Amygdala (tissue), 56 donors: ENCODE results near the gene VASH2.
"Not testable (repeated sequence)": the region's sequence is repeated elsewhere in the genome, so short reads cannot be mapped to it uniquely, and the experiment has no call there.

Experiments used
- DNase-seq, 56 donors: peaks; one replicate each; lab custom pipeline; 2025; lab: John Stamatoyannopoulos, UW

The VASH2 gene

GRCh38 chr1:212954514-212954913 is 4.2 kb downstream of the VASH2 start:
- DNase-seq, result no peak

DNA sequence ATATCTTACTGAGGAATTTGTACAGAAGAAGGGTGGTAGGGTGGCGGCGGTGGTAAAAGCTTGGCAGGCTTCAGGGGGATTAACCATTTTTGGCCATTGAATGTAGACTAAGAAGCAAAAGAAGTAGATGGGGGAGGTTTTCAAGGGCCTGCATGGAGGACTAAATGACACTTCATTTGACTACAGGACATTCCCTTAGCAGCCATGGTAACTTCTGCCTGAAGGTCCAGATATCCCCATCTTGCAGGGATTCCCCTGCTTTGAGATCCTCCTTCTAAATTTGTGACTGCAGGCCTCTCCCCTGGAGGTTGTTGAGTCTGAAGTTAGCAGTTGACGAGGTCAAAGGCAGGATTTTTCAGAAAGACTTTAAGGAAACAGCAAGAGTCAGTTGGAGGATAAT is 4.8 kb downstream of the VASH2 start:
- DNase-seq, result no peak

- DNase-seq, result no peak
Measured at GRCh38 chr1:212955961-212956620, 5.8 kb downstream of the VASH2 start.

DNA sequence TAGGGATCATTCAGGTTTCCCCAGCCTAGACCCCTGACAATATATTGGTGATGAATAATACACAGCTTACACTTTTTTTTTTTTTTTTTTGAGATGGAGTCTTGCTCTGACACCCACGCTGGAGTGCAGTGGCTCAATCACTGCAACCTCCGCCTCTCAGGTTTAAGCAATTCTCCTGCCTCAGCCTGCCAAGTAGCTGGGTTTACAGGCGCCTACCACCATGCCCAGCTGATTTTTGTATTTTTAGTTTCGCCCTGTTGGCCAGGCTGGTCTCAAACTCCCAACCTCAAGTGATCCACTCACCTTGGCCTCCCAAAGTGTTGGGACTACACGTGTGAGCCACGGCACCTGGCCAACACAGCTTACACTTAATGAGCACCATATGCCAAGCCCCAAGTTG is 7.2 kb downstream of the VASH2 start:
- DNase-seq, result no peak

DNA sequence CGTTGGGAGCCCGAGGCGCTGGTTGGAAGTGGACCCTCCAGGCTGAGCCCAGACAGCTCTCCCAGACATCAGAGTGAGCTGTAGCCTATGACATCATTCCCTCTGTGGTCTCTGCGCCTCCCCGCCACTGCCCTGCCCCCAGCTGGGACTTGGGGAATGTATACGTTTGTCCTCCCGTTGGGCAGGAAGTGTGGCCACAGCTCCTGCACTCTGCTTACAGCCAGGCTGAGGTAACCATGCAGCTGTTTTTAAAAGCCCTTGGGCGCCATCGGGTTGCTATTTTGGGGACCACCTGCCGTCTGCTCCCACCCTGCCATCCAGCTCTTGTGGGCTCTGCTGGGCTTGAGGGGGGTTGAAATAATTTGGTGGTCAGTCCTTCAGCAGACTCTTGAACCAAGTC is 7.8 kb downstream of the VASH2 start:
- DNase-seq, result no peak

DNA sequence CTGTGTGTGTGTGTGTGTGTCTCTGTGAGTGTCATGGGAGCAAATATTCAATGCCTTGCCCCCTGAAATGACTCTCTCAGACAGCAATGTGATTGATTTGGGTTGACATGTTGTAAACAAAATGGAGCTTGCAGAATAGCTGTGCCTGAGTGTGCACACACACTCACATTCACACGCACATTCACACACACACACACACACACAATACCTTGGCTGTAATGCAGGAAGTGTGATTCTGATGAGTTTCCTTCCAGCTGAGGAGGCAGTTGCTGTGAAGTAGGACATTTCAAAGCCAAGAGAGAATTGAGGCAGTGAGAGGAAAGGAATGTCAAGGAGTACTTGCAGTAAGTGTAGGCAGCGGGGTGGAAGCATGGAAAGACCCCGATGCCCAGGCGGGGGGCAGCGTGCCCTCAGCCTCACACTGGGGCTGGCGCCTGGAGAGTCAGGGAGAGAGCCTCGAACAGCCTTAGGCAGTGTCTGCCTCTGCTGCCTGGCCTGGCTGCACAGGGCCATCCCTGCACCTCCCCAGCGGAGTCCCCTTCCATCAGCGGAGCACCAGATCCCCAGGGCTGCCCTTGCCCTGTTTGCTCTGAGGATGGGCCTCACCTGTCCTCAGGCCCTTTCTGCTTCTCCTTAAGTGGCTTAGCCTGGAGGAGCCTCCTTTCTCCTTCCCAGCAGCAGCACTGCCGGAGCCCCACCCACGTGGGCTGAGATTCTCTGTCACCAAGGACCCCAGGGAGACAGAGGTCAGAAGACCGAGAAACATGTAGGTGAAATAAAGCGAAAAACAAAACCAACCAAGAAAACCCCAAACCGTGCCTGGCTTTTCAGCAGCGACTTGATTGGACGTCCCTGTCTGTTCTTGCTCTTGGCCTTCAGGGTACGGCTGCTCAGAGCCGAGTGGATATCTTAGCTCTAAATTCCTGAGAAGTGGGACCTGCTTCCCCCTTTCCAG is 9.2 kb downstream of the VASH2 start:
- no peak for DNase-seq

DNA sequence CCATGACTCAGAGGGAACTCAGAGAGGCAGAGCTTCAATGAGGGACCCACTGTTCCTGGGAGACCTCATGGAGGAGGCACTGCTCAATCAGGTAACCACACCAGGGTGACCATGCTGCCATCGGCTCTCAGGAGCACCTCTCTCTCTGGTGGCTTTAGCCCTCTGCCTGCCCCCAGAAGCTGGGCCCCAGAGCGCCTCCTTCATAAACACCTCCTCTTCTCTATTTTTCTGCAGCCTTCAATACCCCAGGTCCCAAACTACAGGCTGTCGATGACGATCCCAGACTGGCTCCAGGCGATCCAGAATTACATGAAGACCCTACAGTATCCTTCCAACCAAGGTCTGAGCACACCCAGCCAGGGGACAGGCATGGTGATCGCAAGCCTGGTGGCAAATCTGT is 10.6 kb downstream of the VASH2 start:
- DNase-seq, result no peak

GRCh38 chr1:212962509-212962908 is 12.2 kb downstream of the VASH2 start:
- DNase-seq, result no peak

DNA sequence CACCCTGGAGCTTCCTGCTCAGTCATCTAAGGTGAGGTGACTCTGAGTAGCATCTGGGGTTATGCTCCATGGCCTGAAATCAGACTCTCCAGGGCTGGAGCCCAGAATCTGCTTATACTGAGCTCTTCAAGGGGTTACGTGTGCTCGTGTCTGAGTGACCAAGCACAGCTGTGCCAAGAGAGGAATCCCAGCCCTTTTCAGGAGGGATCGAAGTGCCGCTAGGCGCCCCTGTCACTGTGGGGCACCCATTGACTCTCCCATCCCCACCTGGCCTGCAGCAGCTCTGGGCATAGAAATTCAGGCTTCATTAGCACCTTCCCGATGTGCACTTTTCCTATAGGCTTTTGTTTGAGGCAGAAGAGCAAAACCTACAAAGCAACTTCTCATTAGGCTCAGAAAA is 13.8 kb downstream of the VASH2 start:
- no peak for DNase-seq

DNA sequence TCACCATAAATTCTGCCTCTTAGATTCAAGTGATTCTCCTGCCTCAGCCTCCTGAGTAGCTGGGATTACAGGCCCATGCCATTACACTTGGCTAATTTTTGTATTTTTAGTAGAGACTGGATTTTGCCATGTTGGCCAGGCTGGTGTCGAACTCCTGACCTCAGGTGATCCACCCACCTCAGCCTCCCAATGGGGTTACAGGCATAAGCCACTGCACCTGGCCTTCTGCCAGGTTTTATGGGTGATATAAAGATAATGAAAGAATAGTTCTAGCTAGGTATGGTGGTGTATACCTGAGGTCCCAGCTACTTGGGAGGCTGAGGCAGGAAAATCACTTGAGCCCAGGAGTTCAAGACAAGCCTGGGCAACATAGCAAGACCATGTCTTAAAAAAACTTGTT is 14.7 kb downstream of the VASH2 start:
- not testable (repeated sequence) for DNase-seq

GRCh38 chr1:212966616-212967015 is 16.3 kb downstream of the VASH2 start:
- DNase-seq, result no peak

GRCh38 chr1:212967801-212968200 is 17.5 kb downstream of the VASH2 start:
- no peak for DNase-seq

DNA sequence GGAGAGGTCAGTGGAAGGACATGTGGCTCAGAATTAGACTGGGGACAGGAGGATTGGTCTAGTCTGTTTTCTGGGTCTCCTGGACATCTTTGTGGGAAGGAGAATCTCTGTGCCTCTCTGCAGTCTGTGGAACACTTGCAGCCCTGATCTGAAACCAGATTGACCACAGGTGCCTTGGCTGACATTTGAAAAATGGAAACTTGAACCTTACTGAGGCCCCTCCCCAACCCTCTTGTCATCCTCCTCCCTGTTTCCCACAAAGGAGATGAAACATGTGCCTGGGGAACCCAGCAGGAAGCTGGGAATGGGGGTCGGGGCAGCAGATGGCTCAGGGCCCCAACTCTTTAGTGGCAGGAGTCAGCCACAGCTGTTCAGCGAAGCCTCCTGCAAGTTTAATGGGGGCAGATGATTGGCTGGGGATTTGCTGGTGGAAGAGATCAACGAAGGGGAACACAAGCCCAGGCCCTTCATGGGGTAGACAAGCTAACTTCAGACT is 18.1 kb downstream of the VASH2 start:
- DNase-seq, result no peak

GRCh38 chr1:212970085-212970484 is 19.7 kb downstream of the VASH2 start:
- no peak for DNase-seq

- DNase-seq, result no peak
Measured at GRCh38 chr1:212971312-212971711, 21.0 kb downstream of the VASH2 start.

DNA sequence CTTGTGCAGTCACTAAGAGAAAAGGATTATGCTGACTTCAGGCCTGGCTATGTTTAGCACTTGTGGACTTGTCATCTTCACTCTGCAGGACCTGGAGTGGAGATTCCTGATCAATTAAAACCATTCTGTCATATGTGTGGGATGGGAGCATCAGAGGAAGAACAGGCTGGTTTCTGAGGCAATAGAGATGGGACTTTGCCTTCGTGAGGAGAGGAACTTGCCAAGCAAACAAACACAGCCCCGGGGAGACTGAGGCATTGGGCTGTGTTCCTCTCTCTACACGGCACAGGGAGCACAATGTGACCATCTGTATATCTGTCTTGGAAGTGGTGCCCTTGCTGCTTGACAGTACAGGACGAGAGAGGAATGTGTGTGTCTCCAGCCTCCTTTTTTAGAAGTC is 23.1 kb downstream of the VASH2 start:
- no peak for DNase-seq

DNA sequence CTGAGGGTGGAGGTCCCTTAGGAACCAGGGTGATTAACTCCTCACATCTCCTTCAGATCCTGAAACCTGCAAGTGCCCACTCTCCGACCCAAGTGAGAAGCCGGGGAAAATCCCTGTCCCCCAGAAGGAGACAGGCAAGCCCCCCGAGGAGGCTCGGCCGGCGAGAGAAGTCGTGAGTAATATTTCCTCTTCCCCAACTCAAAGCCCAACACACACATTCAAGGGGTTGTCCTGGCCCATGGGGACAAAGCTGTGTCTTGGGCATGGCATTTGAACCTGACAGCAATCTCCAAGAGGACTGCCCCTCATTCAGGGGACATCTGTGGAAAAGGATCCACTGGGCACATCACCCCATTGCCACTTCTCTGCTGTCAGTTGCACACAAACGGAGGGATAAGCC is 23.6 kb downstream of the VASH2 start:
- no peak for DNase-seq

DNA sequence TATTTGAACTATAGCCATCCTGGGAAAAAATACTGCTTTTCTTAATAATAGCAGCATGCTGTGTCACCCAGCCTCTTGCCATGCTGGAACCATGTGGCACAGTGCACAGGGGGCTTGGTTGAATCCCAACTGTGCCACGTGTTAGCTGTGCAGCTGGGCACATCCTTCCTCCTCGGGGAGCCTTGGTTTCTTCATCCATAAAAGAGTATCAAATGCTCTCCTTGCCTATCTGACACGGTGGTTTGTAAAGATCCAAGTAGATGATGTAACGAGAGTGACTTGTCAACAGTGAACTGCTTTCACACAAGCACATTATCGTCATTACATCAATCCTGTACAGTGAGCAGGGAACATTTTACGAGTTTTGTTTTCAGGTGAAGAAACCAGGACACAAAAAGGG is 24.4 kb downstream of the VASH2 start:
- no peak for DNase-seq

- no peak for DNase-seq
Measured at GRCh38 chr1:212975111-212975918, 25.0 kb downstream of the VASH2 start.

GRCh38 chr1:212976586-212976985 is 26.2 kb downstream of the VASH2 start:
- DNase-seq, result no peak
